Prostate gland (tissue), 2 donors: ENCODE results near the gene DCP2.

Source experiments
- POLR2A ChIP-seq: fragments of 450-650 bp; IDR thresholded peaks from one replicate; pipeline ENCODE4 v1.6.1; 2016; ENCODE audit warnings: antibody characterized with exemption, mild to moderate bottlenecking
- POLR2AphosphoS5 ChIP-seq: sonication (generic); formaldehyde crosslinking; IDR thresholded peaks from one replicate; pipeline ENCODE4 v1.6.1; 2017; ENCODE audit warnings: antibody characterized with exemption
- TF ChIP-seq, protein P1 (sequence below), 4 experiments: fragments of 200-600 bp in 2 of 4; fragments of 450-650 bp in 2 of 4; sonication (generic) in 2 of 4; IDR thresholded peaks; 1 replicate in 3 of 4; 2 replicates in 1 of 4; pipeline ENCODE4 v1.5.1; 2016 to 2019; ENCODE audit warnings: antibody characterized with exemption in 4 of 4, mild to moderate bottlenecking in 2 of 4, moderate library complexity in 2 of 4

DNA sequence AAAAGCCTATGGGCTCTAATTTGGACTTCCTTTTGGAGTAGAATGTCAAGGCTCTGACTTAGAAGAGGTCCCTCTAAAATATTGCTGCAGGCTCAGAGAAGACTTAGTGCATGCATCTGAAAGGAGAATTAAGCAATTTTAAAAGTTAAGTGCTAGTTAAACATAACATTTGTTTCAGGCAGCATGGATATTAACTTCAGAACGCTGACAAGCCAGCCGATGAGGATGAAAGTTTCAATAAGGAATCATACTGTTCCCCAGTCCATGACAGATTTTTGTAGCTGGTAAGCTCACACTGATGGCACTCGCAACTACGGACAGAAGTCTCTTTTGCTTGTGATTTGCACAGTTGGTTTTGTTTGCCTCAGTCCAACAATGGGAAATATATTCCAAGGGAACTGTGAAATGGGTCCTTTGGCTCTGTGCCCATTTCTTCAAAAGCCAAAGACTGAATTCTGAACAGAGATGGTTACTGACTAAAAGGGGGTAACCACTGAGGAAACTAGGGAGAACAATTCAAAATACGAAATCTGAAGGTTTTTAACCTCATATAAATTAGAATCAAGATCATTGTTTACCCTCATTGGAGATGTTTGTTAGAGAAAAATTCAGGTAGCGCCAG lies 47.6 kb downstream of the DCP2 start:
- TF ChIP-seq, protein P1, sequence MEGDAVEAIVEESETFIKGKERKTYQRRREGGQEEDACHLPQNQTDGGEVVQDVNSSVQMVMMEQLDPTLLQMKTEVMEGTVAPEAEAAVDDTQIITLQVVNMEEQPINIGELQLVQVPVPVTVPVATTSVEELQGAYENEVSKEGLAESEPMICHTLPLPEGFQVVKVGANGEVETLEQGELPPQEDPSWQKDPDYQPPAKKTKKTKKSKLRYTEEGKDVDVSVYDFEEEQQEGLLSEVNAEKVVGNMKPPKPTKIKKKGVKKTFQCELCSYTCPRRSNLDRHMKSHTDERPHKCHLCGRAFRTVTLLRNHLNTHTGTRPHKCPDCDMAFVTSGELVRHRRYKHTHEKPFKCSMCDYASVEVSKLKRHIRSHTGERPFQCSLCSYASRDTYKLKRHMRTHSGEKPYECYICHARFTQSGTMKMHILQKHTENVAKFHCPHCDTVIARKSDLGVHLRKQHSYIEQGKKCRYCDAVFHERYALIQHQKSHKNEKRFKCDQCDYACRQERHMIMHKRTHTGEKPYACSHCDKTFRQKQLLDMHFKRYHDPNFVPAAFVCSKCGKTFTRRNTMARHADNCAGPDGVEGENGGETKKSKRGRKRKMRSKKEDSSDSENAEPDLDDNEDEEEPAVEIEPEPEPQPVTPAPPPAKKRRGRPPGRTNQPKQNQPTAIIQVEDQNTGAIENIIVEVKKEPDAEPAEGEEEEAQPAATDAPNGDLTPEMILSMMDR (IDR thresholded peaks at IDR 0.05): no peak
- TF ChIP-seq POLR2A: no peak
- no peak for TF ChIP-seq POLR2AphosphoS5
